Mucosa of rectum (tissue), 2 donors: ENCODE data around the gene FRMD4A.

Experiments used
- H3K27ac ChIP-seq, 2 donors: one replicate each; pipeline ENCODE4 v1.7.0; 2013; ENCODE audit warnings: inconsistent platforms in 2 of 2, low read depth in 2 of 2, low read length in 2 of 2
- H3K27me3 ChIP-seq, 2 donors: one replicate each; pipeline ENCODE4 v1.7.0; 2013; ENCODE audit warnings: low read length in 2 of 2; ENCODE audit not compliant: control insufficient read depth in 2 of 2, insufficient read depth in 2 of 2
- H3K36me3 ChIP-seq, 2 donors: one replicate each; pipeline ENCODE4 v1.7.0; 2013; ENCODE audit warnings: low read length in 2 of 2; ENCODE audit not compliant: control insufficient read depth in 2 of 2, insufficient read depth in 2 of 2
- H3K4me1 ChIP-seq, 2 donors: one replicate each; pipeline ENCODE4 v1.7.0; 2013; ENCODE audit warnings: low read length in 2 of 2, mild to moderate bottlenecking in 1 of 2; ENCODE audit not compliant: control insufficient read depth in 2 of 2, insufficient read depth in 2 of 2
- H3K4me3 ChIP-seq, 2 donors: one replicate each; pipeline ENCODE4 v1.7.0; 2013; ENCODE audit warnings: low read length in 2 of 2
- H3K9ac ChIP-seq, 2 donors: one replicate each; pipeline ENCODE4 v1.7.0; 2013; ENCODE audit warnings: low read length in 2 of 2, low read depth in 1 of 2, mild to moderate bottlenecking in 1 of 2
- H3K9me3 ChIP-seq, 2 donors: one replicate each; pipeline ENCODE4 v1.7.0; 2013; ENCODE audit warnings: low read length in 2 of 2; ENCODE audit not compliant: control insufficient read depth in 2 of 2
- donor health status: healthy.
- donor health status: Normal muscosa, but diverticular disease.

The FRMD4A gene

GRCh38 chr10:14349081-14349480 lies 18.4 kb upstream of the FRMD4A start:
- Histone ChIP-seq H3K4me3 (no peak overlapping the region), H3K9ac (no peak overlapping the region), H3K27me3 (peaks cover 2 to 5% of the 10 kb centered on the region in 2 donors), H3K9me3 (no peaks in the 10 kb centered on the region), H3K36me3 (no peaks in the 10 kb centered on the region), H3K27ac (no peak overlapping the region), H3K4me1 (no peaks in the 10 kb centered on the region)

GRCh38 chr10:14345262-14345661 lies 14.5 kb upstream of the FRMD4A start:
- Histone ChIP-seq H3K9ac (no peak overlapping the region), H3K4me3 (no peak overlapping the region), H3K36me3 (no peaks in the 10 kb centered on the region), H3K27me3 (peaks cover 2 to 7% of the 10 kb centered on the region in 2 donors), H3K9me3 (no peaks in the 10 kb centered on the region), H3K4me1 (no peaks in the 10 kb centered on the region), H3K27ac (no peak overlapping the region)

GRCh38 chr10:14340051-14340744 lies 9.5 kb upstream of the FRMD4A start:
- Histone ChIP-seq H3K4me1 (no peaks in the 10 kb centered on the region), H3K4me3 (no peak overlapping the region), H3K36me3 (no peaks in the 10 kb centered on the region), H3K27ac (no peak overlapping the region), H3K9me3 (no peaks in the 10 kb centered on the region), H3K27me3 (peaks cover 2 to 4% of the 10 kb centered on the region in 2 donors), H3K9ac (no peak overlapping the region)

GRCh38 chr10:14336736-14337135 lies 6.0 kb upstream of the FRMD4A start:
- Histone ChIP-seq H3K4me1 (no peaks in the 10 kb centered on the region), H3K27ac (no peak overlapping the region), H3K4me3 (no peak overlapping the region), H3K9ac (no peak overlapping the region), H3K27me3 (peaks cover 3 to 4% of the 10 kb centered on the region in 2 donors), H3K36me3 (no peaks in the 10 kb centered on the region), H3K9me3 (no peaks in the 10 kb centered on the region)

- no peak overlapping the region for H3K9ac ChIP-seq
- H3K36me3 ChIP-seq, result no peaks in the 10 kb centered on the region
- H3K27me3 ChIP-seq, result peaks cover 10 to 11% of the 10 kb centered on the region in 2 donors
- H3K9me3 ChIP-seq, result no peaks in the 10 kb centered on the region
- H3K4me3 ChIP-seq, result no peak overlapping the region
- H3K4me1 ChIP-seq, result no peaks in the 10 kb centered on the region
- H3K27ac ChIP-seq, result no peak overlapping the region
Observed at GRCh38 chr10:14334771-14335170, 4.0 kb upstream of the FRMD4A start.

- H3K4me3 ChIP-seq, result no peak overlapping the region
- H3K27me3 ChIP-seq, result peaks cover 10 to 16% of the 10 kb centered on the region in 2 donors
- H3K9me3 ChIP-seq, result no peaks in the 10 kb centered on the region
- no peaks in the 10 kb centered on the region for H3K36me3 ChIP-seq
- H3K4me1 ChIP-seq, result no peaks in the 10 kb centered on the region
- H3K9ac ChIP-seq, result no peak overlapping the region
- no peak overlapping the region for H3K27ac ChIP-seq
Observed at GRCh38 chr10:14333606-14334005, 2.9 kb upstream of the FRMD4A start.

GRCh38 chr10:14332903-14333302 lies 2.2 kb upstream of the FRMD4A start:
- Histone ChIP-seq H3K4me3 (no peak overlapping the region), H3K27ac (no peak overlapping the region), H3K9ac (no peak overlapping the region), H3K9me3 (no peaks in the 10 kb centered on the region), H3K4me1 (no peaks in the 10 kb centered on the region), H3K27me3 (peaks cover 10 to 16% of the 10 kb centered on the region in 2 donors), H3K36me3 (no peaks in the 10 kb centered on the region)

- peaks cover 10 to 21% of the 10 kb centered on the region in 2 donors for H3K27me3 ChIP-seq
- no peak overlapping the region for H3K9ac ChIP-seq
- no peaks in the 10 kb centered on the region for H3K9me3 ChIP-seq
- no peak overlapping the region for H3K27ac ChIP-seq
- H3K4me3 ChIP-seq, result no peak overlapping the region
- no peaks in the 10 kb centered on the region for H3K4me1 ChIP-seq
- H3K36me3 ChIP-seq, result no peaks in the 10 kb centered on the region
Observed at GRCh38 chr10:14329746-14330173, 964 bp downstream of the FRMD4A start.

GRCh38 chr10:14328881-14329672 lies 1.6 kb downstream of the FRMD4A start:
- Histone ChIP-seq H3K9ac (no peak overlapping the region), H3K36me3 (no peaks in the 10 kb centered on the region), H3K27ac (no peak overlapping the region), H3K27me3 (peaks cover 9 to 21% of the 10 kb centered on the region in 2 donors), H3K4me3 (no peak overlapping the region), H3K4me1 (no peaks in the 10 kb centered on the region), H3K9me3 (no peaks in the 10 kb centered on the region)

GRCh38 chr10:14327527-14327926 lies 3.2 kb downstream of the FRMD4A start:
- Histone ChIP-seq H3K36me3 (no peaks in the 10 kb centered on the region), H3K27ac (no peak overlapping the region), H3K9me3 (no peaks in the 10 kb centered on the region), H3K27me3 (peaks cover 8 to 18% of the 10 kb centered on the region in 2 donors), H3K9ac (no peak overlapping the region), H3K4me1 (no peaks in the 10 kb centered on the region), H3K4me3 (no peak overlapping the region)
